ENCODE results near the gene ELOVL1.

The ELOVL1 gene

DNA sequence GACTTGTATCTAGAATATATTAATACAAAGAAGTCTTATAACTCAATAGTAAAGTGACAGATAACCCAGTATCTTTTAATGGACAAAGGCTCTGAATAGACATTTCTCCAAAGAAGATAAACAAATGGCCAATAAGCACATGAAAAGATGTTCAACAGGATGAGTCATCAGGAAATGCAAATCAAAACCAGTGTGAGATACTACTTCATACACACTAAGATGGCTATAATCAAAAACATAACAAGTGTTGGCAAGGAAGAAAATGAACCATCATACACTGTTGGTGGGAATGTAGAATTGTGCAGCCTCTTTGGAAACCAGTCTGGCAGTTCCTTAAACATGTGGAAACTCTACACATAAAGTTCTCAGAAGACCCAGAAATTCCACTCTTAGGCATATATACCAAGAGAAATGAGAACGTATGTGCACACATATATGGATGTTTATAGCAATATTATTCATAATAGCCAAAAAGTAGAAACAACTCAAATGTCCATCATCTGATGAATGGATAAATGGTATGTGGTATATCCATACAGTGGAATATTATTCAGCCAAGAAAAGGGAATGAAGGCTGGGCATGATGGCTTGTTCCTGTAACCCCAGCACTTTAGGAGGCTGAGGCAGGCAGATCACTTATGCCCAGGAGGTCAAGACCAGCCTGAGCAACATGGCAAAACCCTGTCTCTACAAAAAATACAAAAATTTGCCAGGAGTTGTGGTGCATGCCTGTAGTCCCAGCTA, 40.1 kb downstream of the ELOVL1 start:
- DNase-seq (ENCODE audit: low read depth), result no peak

DNA sequence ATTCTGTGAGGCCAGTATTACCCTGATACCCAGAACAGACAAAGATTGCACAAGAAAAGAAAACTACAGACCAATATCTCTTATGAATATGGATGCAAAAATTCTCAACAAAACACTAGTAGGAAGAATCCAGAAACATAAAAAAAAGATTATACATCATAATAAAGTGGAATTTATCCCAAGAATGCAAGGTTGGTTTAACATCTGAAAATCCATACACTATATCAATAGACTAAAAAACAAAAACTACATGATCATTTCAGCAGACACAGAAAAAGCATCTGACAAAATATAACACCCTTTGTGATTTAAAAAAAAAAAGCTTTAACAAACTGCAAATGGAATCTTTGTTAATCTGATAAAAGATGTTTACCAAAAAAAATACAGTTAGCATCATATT, 42.4 kb downstream of the ELOVL1 start:
- no peak for DNase-seq (ENCODE audit: low read depth)

DNA sequence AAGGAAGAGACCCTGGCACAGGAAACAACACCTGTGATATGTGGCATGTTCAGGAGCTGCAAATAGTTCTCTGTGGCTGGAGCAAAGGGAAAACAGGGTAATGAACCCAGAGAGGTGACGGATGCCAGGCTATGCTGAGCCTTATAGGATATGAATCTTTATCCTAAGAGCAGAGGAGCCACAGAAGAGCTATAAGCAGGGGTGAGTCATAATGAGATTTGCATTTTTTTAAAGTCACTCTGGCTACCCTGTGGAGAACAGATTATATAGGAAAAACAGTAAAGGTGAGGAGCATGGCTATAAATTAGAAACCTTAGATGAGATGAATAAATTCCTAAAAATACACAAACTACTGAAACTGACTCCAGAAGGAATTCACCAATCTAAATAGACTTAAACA, 43.0 kb downstream of the ELOVL1 start:
- DNase-seq (ENCODE audit: low read depth), result no peak

DNA sequence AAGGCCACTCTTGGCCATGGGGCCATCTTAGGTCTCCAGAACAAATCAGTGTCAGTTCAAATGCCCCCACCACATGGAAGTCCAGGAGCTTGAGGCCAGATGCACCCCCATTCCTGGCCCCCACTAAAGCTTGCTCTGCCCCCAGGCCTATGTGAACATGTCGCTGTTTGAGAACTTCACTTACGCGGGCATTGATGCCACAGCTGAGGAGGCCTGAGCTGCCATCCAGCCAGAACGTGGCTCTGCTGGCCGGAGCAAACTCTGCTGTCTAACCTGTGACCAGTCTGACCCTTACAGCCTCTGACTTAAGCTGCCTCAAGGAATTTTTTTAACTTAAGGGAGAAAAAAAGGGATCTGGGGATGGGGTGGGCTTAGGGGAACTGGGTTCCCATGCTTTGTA, 45.3 kb downstream of the ELOVL1 start:
- DNase-seq (ENCODE audit: low read depth), result no peak

DNA sequence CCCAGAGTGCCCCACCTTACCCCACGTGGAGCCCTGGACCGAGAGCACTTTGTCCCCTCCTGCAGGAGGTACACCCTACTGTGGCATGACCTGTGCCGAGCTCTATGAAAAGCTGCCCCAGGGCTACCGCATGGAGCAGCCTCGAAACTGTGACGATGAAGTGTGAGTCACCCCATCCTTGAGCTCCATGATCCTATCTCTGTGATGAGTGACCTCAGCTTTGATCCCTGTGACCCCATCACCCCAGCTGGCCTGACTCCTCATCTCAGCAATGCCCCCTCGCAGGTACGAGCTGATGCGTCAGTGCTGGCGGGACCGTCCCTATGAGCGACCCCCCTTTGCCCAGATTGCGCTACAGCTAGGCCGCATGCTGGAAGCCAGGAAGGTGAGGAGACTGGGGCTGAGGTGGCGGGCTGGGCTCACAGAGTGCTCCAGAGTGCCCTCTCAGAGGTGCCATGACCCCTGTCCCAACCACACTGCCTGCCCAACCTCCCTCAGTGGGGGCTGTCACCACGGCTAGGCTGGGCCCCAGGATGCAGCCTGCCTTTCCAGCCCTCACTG, 46.4 kb downstream of the ELOVL1 start:
- no peak for DNase-seq (ENCODE audit: low read depth)

DNA sequence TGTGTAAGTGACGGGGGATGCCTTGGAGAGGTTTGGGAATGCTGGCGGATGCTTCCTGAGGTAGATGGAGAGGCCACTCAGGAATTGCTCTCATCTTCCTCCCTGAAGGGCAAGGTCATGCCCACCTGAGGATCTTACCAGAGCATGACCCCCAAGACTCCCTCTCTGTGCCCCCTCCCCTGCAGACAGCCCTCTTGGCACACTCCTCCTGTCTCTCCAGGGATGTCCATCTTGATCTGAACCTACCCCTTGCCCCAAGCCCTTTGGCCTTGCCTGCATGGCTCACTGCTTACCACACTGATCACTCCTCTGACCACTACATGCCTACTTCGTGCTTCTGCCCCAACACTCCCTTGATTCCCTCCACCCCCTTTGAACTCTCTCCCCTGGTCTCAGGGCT, 48.0 kb downstream of the ELOVL1 start:
- DNase-seq (ENCODE audit: low read depth), result no peak

DNA sequence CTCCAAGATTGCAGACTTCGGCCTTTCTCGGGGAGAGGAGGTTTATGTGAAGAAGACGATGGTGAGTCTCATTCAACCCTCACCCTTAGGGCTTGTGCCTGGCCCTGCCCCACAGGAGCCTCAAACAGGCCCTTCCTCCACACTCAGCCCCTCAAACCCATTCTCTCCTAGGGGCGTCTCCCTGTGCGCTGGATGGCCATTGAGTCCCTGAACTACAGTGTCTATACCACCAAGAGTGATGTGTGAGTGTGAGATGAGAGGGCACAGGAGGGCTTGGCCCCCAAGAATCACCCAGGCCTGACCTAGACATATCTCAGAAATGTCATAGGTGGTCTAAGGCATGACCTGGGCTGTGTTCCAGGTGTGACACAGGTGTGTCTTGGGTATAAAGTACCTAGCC, 48.5 kb downstream of the ELOVL1 start:
- no peak for DNase-seq (ENCODE audit: low read depth)

DNA sequence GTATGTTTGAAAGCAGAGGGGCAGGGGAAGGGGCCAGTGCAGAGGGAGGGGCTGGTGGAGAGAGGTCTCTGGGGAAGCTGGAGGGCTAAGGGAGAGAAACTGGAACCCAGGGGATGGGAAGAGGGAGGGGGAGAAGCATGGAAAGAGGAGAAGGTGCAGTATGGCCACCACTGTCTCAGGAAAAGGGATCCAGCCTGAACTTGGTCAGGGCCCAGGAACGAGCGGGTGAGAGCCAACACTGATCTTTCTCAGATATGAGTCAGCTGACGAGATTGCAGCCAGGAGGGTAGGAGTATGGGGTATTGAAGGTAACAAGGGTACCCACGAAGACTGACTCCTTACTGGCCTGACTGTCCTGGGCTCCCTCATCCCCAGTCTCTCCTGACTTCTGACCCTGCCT, 49.0 kb downstream of the ELOVL1 start:
- DNase-seq (ENCODE audit: low read depth), result no peak

DNA sequence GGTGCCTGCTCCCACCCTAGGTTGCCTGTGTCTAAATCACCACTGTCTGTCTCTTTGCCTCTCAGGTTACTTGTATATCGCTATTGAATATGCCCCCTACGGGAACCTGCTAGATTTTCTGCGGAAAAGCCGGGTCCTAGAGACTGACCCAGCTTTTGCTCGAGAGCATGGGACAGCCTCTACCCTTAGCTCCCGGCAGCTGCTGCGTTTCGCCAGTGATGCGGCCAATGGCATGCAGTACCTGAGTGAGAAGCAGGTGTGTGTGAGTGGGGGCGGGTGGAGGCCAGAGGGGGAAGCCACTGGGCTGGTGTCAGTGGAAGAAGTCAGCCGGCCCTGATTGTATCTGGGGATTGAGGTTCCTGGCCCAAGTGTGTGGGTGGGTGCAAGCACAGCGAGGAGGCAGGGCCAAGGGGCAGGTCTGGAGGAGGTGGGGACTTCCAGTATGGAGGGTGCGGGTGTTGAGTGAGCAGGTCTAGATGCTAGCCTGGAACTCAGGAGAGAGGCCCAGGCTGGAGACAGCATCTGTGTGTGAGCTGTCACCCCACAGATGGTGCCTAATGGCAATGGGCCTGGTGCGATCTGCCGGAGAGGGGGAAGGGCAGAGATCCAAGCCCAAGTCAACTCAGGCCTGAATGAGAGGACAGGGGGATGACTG, 49.9 kb downstream of the ELOVL1 start:
- DNase-seq (ENCODE audit: low read depth), result no peak

DNA sequence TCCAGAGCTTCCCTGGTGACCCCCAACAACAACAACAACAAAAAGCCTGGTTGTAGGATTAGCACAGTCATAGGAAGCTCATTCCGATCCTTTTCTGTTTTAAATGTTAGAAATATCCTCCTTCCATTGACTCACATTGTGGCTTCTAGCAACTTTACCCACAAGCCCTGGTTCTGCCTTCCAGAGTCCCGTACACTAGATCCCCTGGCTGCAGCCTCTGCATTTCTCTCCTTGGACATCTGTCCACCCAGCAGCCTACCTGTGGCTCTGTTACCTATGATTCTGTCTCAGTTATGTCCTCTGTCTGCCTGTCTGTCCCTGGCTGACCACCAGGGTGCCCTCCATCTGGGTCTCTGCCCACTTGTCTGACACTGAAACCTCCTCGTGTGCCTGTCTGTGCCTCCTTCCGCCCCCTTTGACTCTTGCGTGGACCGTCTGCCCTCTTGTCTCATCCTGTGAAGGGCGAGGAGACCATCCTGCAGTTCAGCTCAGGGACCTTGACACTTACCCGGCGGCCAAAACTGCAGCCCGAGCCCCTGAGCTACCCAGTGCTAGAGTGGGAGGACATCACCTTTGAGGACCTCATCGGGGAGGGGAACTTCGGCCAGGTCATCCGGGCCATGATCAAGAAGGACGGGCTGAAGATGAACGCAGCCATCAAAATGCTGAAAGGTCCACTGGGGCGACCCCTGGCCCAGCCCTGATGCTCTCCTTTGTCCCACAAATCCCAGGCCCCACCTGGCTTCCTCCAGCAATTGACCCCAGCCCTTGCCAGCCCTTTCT, 50.9 kb downstream of the ELOVL1 start:
- DNase-seq (ENCODE audit: low read depth), result no peak

DNA sequence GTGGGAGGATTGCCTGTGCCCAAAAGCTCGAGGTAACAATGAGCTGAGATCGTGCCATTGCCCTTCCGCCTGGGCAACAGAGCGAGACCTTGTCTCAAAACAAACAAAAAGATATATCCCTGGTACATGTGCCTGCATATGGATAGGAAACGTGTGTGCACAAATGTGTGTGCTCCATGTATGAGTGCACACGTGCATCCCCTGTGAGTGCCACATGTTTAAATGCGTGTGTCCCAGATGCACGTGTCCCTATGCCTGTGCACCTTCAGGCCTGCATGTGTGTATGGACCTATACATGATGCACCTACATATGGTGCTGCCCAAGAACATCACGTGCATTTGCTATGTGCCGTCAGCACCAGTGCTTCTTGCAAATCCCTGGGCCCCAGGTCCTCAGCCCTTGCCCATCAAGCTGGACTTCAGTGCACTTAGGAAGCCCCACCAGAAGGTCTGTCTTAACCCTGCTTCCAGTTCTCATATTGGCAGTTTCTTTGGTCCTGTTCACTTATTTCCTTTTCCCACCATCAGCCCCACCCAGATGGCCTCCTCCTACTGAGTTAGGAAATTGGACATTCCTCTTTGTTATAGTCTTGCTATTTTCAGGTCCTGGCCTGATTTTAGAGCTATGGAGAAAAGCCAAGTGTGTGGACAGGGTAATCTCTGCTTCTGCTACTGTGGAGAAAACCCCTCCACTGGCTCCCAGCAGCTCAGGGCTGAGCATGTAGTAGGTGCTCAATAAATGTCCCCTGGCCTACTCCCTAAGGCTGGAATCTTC, 51.7 kb downstream of the ELOVL1 start:
- no peak for DNase-seq (ENCODE audit: low read depth)

DNA sequence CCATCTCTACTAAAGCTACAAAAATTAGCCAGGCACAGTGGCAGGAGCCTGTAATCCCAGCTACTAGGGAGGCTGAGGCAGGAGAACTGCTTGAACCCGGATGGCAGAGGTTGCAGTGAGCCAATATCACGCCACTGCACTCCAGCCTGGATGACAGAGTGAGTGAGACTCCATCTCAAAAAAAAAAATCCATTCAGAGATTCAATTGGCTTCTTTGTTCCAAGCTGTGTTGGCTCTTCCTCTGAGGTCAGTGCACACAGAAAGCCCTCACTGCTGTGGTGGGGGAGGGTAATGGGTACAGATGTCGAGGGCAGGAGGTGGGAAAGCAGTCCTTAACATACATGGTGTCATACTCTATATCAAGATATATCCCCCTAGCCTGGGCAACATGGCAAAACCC, 52.3 kb downstream of the ELOVL1 start:
- DNase-seq (ENCODE audit: low read depth), result no peak

DNA sequence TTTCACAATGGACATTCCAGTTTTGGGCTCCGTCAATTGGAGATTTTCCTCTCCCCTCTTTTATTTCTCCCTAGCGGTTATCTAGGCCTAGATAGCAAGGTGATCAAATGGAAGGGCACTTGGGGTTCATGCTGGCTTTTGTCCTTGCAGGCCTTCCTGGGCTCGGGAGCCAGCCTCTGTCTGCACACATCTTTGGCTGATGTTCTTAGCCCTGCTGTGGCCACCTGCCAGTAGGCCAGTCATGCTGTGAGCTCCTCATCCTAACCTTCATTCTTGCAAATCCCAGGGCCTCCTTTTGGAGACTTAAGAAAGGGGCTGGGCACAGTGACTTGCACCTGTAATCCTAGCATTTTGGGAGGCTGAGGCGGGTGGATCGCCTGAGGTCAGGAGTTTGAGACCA, 53.6 kb downstream of the ELOVL1 start:
- DNase-seq (ENCODE audit: low read depth), result no peak

DNA sequence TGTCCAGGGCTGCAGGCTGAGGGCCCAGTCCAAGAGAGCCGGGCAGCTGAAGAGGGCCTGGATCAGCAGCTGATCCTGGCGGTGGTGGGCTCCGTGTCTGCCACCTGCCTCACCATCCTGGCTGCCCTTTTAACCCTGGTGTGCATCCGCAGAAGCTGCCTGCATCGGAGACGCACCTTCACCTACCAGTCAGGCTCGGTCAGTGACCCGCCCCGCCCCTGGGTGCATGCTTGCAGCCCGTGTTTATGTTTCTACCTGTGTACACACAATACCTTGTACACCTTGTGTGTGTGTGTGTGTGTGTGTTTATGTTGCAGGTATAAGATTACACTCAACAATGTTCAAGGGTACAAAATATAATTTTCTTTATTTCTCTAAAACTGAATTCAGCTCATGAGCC, 54.0 kb downstream of the ELOVL1 start:
- no peak for DNase-seq (ENCODE audit: low read depth)

Data from activated T-cell treated with anti-CD3 and anti-CD28 coated beads for 24 hours (primary cell).